ENCODE results near the gene USP3. TPM values are rescaled to one million over a fixed set of nuclear protein-coding genes. Genes with fewer than 3 reads are reported as not detected.
"Not testable (repeated sequence)": the region's sequence is repeated elsewhere in the genome, so short reads cannot be mapped to it uniquely, and the experiment has no call there.

The USP3 gene
- total RNA-seq, 1 donor from 2014 or later = 29.5 TPM

GRCh38 chr15:63608989-63609388 is 104.6 kb downstream of the USP3 start:
- no peak for DNase-seq (ENCODE audit: low read depth in 2 of 2)

GRCh38 chr15:63609448-63609847 is 105.1 kb downstream of the USP3 start:
- DNase-seq (ENCODE audit: low read depth in 2 of 2) = no peak

GRCh38 chr15:63610209-63610841 is 105.9 kb downstream of the USP3 start:
- peak; percentile 61 to 77 for DNase-seq (ENCODE audit: low read depth in 2 of 2)

GRCh38 chr15:63611177-63611576 is 106.8 kb downstream of the USP3 start:
- no peak for DNase-seq (ENCODE audit: low read depth in 2 of 2)

GRCh38 chr15:63612300-63612699 is 107.9 kb downstream of the USP3 start:
- DNase-seq (ENCODE audit: low read depth in 2 of 2) = no peak

GRCh38 chr15:63615935-63616334 is 111.5 kb downstream of the USP3 start:
- no peak for DNase-seq (ENCODE audit: low read depth in 2 of 2)

GRCh38 chr15:63617147-63617546 is 112.8 kb downstream of the USP3 start:
- DNase-seq (ENCODE audit: low read depth in 2 of 2) = not testable (repeated sequence)

GRCh38 chr15:63617627-63618026 is 113.2 kb downstream of the USP3 start:
- not testable (repeated sequence) for DNase-seq (ENCODE audit: low read depth in 2 of 2)

- DNase-seq (ENCODE audit: low read depth in 2 of 2) = not testable (repeated sequence)
These were observed 116.4 kb downstream of the USP3 start for GRCh38 chr15:63620760-63621159.

GRCh38 chr15:63623232-63623969 is 119.0 kb downstream of the USP3 start:
- no peak for DNase-seq (ENCODE audit: low read depth in 2 of 2)

- no peak for DNase-seq (ENCODE audit: low read depth in 2 of 2)
These were observed 122.6 kb downstream of the USP3 start for GRCh38 chr15:63626955-63627354.

- no peak for DNase-seq (ENCODE audit: low read depth in 2 of 2)
These were observed 123.9 kb downstream of the USP3 start for GRCh38 chr15:63628123-63628822.

GRCh38 chr15:63630036-63630751 is 125.8 kb downstream of the USP3 start:
- no peak for DNase-seq (ENCODE audit: low read depth in 2 of 2)

- DNase-seq (ENCODE audit: low read depth in 2 of 2) = peak in 1 of 2 donors; percentile 61
These were observed 128.9 kb downstream of the USP3 start for GRCh38 chr15:63633312-63633711.

GRCh38 chr15:63634154-63634553 is 129.8 kb downstream of the USP3 start:
- no peak for DNase-seq (ENCODE audit: low read depth in 2 of 2)

GRCh38 chr15:63636518-63637061 is 132.2 kb downstream of the USP3 start:
- DNase-seq (ENCODE audit: low read depth in 2 of 2) = no peak

GRCh38 chr15:63638839-63639238 is 134.4 kb downstream of the USP3 start:
- DNase-seq (ENCODE audit: low read depth in 2 of 2) = no peak

GRCh38 chr15:63640146-63640545 is 135.8 kb downstream of the USP3 start:
- no peak for DNase-seq (ENCODE audit: low read depth in 2 of 2)
